Loucy (cell line): ENCODE measurements around the gene LHPP.

Experiments
- H2AFZ ChIP-seq: fragments of 200-600 bp; sonication (generic); 2 replicates; pipeline ENCODE4 v1.6.0; 2016; ENCODE audit warnings: antibody characterized with exemption, mild to moderate bottlenecking, low read length, moderate library complexity
- H3F3A ChIP-seq: fragments of 200-600 bp; 2 replicates; pipeline ENCODE4 v1.6.0; 2016; ENCODE audit warnings: antibody characterized with exemption, low read depth, mild to moderate bottlenecking
- H3K27me3 ChIP-seq: fragments of 200-600 bp; sonication (generic); 2 replicates; pipeline ENCODE4 v1.6.1; 2014; ENCODE audit warnings: low read length, mild to moderate bottlenecking; ENCODE audit not compliant: insufficient read depth, poor library complexity, severe bottlenecking
- H3K36me3 ChIP-seq: fragments of 200-600 bp; sonication (generic); 2 replicates; pipeline ENCODE4 v1.6.1; 2016; ENCODE audit warnings: low read length; ENCODE audit not compliant: insufficient read depth
- H3K4me1 ChIP-seq: fragments of 200-600 bp; sonication (generic); 2 replicates; pipeline ENCODE4 v1.5.1; 2014; ENCODE audit warnings: low read length, mild to moderate bottlenecking; ENCODE audit not compliant: insufficient read depth, poor library complexity, severe bottlenecking
- H3K4me2 ChIP-seq: fragments of 200-600 bp; sonication (generic); 2 replicates; pipeline ENCODE4 v1.6.0; 2014; ENCODE audit warnings: antibody characterized with exemption, low read length, low read depth, mild to moderate bottlenecking; ENCODE audit not compliant: poor library complexity, severe bottlenecking
- H3K4me3 ChIP-seq: fragments of 200-600 bp; sonication (generic); 2 replicates; pipeline ENCODE4 v1.5.1; 2014; ENCODE audit warnings: low read length, mild to moderate bottlenecking, mixed read lengths; ENCODE audit not compliant: poor library complexity, severe bottlenecking
- H3K79me2 ChIP-seq: fragments of 200-600 bp; sonication (generic); 2 replicates; pipeline ENCODE4 v1.6.1; 2014; ENCODE audit warnings: low read length; ENCODE audit not compliant: insufficient read depth
- H3K9ac ChIP-seq: fragments of 200-600 bp; sonication (generic); 2 replicates; pipeline ENCODE4 v1.6.0; 2014; ENCODE audit warnings: mild to moderate bottlenecking, low read depth, low read length, moderate library complexity; ENCODE audit not compliant: poor library complexity, severe bottlenecking
- H3K9me2 ChIP-seq: fragments of 200-600 bp; sonication (generic); replicated peaks from 2 replicates; pipeline ENCODE4 v1.6.1; 2016; ENCODE audit warnings: low read depth, low read length, mixed read lengths
- H3K9me3 ChIP-seq: fragments of 200-600 bp; sonication (generic); 2 replicates; pipeline ENCODE4 v1.6.1; 2014; ENCODE audit warnings: mild to moderate bottlenecking, antibody characterized with exemption, low read length, low read depth; ENCODE audit not compliant: insufficient read depth
- H4K20me1 ChIP-seq: fragments of 200-600 bp; sonication (generic); 2 replicates; pipeline ENCODE4 v1.6.0; 2014; ENCODE audit warnings: antibody characterized with exemption, low read length, mild to moderate bottlenecking; ENCODE audit not compliant: insufficient read depth, poor library complexity, severe bottlenecking
- CTCF ChIP-seq: fragments of 200-600 bp; sonication (generic); conservative IDR thresholded peaks from 2 replicates; pipeline ENCODE4 v1.5.1; 2014; ENCODE audit warnings: mild to moderate bottlenecking, antibody characterized with exemption, low read length
- EZH2phosphoT487 ChIP-seq: fragments of 200-600 bp; IDR thresholded peaks from 2 replicates; pipeline ENCODE4 v1.6.1; 2018; ENCODE audit warnings: antibody characterized with exemption, mild to moderate bottlenecking, moderate library complexity, borderline replicate concordance

Gene LHPP

GRCh38 chr10:124659380-124659779 lies 197.8 kb downstream of the LHPP start:
- H3F3A ChIP-seq = no peaks in the 10 kb centered on the region
- H2AFZ ChIP-seq = no peak overlapping the region
- H3K4me2 ChIP-seq = no peak overlapping the region
- H3K9ac ChIP-seq = no peak overlapping the region
- no peaks in the 10 kb centered on the region for H3K9me2 ChIP-seq
- TF ChIP-seq CTCF = no peak
- peaks cover 15% of the 10 kb centered on the region for H4K20me1 ChIP-seq
- H3K27me3 ChIP-seq = no peaks in the 10 kb centered on the region
- no peaks in the 10 kb centered on the region for H3K9me3 ChIP-seq
- H3K36me3 ChIP-seq = peaks cover 7% of the 10 kb centered on the region; the same call in 1 of the 2 replicates
- peaks cover 50% of the 10 kb centered on the region; the same call in 1 of the 2 replicates for H3K79me2 ChIP-seq
- H3K4me1 ChIP-seq = peaks cover 21% of the 10 kb centered on the region
- no peak overlapping the region for H3K4me3 ChIP-seq

- Histone ChIP-seq H3K4me2 (no peak overlapping the region), H3F3A (no peaks in the 10 kb centered on the region), H3K27me3 (no peaks in the 10 kb centered on the region), H3K79me2 (peaks cover 44% of the 10 kb centered on the region; the same call in 1 of the 2 replicates), H2AFZ (no peak overlapping the region), H4K20me1 (peaks cover 15% of the 10 kb centered on the region), H3K9ac (no peak overlapping the region), H3K36me3 (peaks cover 13% of the 10 kb centered on the region; the same call in 1 of the 2 replicates), H3K4me1 (peaks cover 21% of the 10 kb centered on the region), H3K4me3 (no peak overlapping the region), H3K9me2 (no peaks in the 10 kb centered on the region), H3K9me3 (no peaks in the 10 kb centered on the region)
- TF ChIP-seq CTCF = no peak
- no peak for TF ChIP-seq EZH2phosphoT487
These were observed 198.9 kb downstream of the LHPP start for GRCh38 chr10:124660404-124661125.

- Histone ChIP-seq H3K9me2 (no peaks in the 10 kb centered on the region), H3F3A (no peaks in the 10 kb centered on the region), H3K79me2 (peaks cover 36% of the 10 kb centered on the region; the same call in 1 of the 2 replicates), H3K4me2 (no peak overlapping the region), H3K4me3 (no peak overlapping the region), H3K9me3 (no peaks in the 10 kb centered on the region), H3K4me1 (peaks cover 21% of the 10 kb centered on the region), H3K36me3 (peaks cover 23% of the 10 kb centered on the region; the same call in 1 of the 2 replicates), H4K20me1 (peaks cover 15% of the 10 kb centered on the region), H2AFZ (no peak overlapping the region), H3K27me3 (no peaks in the 10 kb centered on the region), H3K9ac (no peak overlapping the region)
- TF ChIP-seq EZH2phosphoT487 = no peak
- TF ChIP-seq CTCF = no peak
These were observed 200.1 kb downstream of the LHPP start for GRCh38 chr10:124661660-124662180.
